Measurements from ENCODE around the gene UBL4A. TPM values are rescaled to one million over a fixed set of nuclear protein-coding genes. Genes with fewer than 3 reads are reported as not detected.
A peak's percentile ranks its signal among the peaks of the same experiment; 100 is the strongest.

Gene UBL4A
- total RNA-seq, result 10 to 100 TPM; 36.2 to 40.1 (median 38.3) TPM

GRCh38 chrX:154486396-154487207 lies at the start of gene UBL4A:
TSS of gene UBL4A (minus strand) at chrX:154486615. CDS start at chrX:154486584, 31 bp downstream.
- DNase-seq (ENCODE audit: low spot score in 2 of 2), result peak; percentile 57 to 74
- Histone ChIP-seq H3K9me3 (no peaks in the 10 kb centered on the region), H3K4me1 (peaks cover 0 to 7% of the 10 kb centered on the region in 2 donors), H3K27ac (peak within 1 kb of the TSS; percentile 76 to 77), H3K4me3 (peak within 1 kb of the TSS; percentile 51 to 75 (median 66)), H3K27me3 (peaks cover 0 to 36% of the 10 kb centered on the region in 2 donors), H3K36me3 (no peaks in the 10 kb centered on the region)
- intact Hi-C loops (cut with DNase I; ENCODE audit: low total_unique reads), result no loop called here
- TF ChIP-seq, protein P1, sequence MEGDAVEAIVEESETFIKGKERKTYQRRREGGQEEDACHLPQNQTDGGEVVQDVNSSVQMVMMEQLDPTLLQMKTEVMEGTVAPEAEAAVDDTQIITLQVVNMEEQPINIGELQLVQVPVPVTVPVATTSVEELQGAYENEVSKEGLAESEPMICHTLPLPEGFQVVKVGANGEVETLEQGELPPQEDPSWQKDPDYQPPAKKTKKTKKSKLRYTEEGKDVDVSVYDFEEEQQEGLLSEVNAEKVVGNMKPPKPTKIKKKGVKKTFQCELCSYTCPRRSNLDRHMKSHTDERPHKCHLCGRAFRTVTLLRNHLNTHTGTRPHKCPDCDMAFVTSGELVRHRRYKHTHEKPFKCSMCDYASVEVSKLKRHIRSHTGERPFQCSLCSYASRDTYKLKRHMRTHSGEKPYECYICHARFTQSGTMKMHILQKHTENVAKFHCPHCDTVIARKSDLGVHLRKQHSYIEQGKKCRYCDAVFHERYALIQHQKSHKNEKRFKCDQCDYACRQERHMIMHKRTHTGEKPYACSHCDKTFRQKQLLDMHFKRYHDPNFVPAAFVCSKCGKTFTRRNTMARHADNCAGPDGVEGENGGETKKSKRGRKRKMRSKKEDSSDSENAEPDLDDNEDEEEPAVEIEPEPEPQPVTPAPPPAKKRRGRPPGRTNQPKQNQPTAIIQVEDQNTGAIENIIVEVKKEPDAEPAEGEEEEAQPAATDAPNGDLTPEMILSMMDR (IDR thresholded peaks at IDR 0.05), result no peak
- no peak for TF ChIP-seq POLR2AphosphoS5 (IDR thresholded peaks at IDR 0.05)
- no peak for TF ChIP-seq POLR2A (IDR thresholded peaks at IDR 0.05)

- H3K4me3 ChIP-seq, result no peak overlapping the region
- no peaks in the 10 kb centered on the region for H3K9me3 ChIP-seq
- no peaks in the 10 kb centered on the region for H3K36me3 ChIP-seq
- no peak for DNase-seq (ENCODE audit: low spot score in 2 of 2)
- intact Hi-C loops (cut with DNase I; ENCODE audit: low total_unique reads), result no loop called here
- H3K27me3 ChIP-seq, result peaks cover 0 to 26% of the 10 kb centered on the region in 2 donors
- H3K4me1 ChIP-seq, result no peaks in the 10 kb centered on the region
- H3K27ac ChIP-seq, result no peak overlapping the region
- TF ChIP-seq POLR2AphosphoS5 (IDR thresholded peaks at IDR 0.05) (no peak), POLR2A (IDR thresholded peaks at IDR 0.05) (no peak)
- TF ChIP-seq, protein P1 (IDR thresholded peaks at IDR 0.05), result no peak
Observed at GRCh38 chrX:154535892-154536291, 49.5 kb upstream of the UBL4A start.

DNA sequence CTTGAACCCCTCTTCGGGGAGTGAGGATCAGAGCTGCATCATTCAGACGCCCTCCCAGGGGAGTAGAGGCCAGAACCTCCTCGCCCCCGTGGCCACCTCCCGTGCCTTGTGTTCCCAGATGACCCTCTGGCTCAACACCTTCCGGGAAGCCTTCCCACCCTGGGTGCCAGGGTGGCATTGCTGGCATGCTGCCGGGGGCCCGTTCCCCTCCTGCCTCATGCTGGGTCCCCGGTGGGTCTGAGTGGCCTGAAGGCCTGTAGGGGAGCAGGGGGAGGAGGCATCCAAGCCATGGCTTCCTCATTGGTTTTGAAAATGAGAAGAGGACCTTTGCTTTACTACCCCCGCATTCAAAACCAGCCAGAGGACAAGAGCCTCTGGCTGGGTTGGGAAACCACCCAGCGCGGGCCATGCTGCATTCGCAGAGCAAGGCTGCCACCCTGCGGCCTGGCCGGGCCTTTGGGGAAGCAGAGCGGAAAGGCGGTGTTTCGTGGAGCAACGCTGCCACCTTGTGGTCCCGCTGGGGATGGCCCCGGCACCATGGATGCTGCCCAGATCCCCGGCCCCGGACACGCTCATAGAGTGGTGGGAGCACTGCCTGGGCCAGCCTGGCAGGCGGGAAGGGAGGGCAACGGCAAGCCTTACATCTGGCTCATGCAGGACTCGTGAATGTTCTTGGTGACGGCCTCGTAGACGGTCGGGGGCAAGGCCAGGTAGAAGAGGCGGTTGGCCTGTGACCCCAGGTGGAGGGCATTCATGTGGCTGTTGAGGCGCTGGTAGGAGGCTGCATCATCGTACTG lies 48.3 kb upstream of the UBL4A start:
- Histone ChIP-seq H3K4me3 (no peak overlapping the region), H3K9me3 (no peaks in the 10 kb centered on the region), H3K27ac (peak overlapping the region; percentile 15 to 60), H3K36me3 (no peaks in the 10 kb centered on the region), H3K27me3 (peaks cover 0 to 21% of the 10 kb centered on the region in 2 donors), H3K4me1 (no peaks in the 10 kb centered on the region)
- DNase-seq (ENCODE audit: low spot score in 2 of 2), result peak; percentile 81 to 86
- intact Hi-C loops (cut with DNase I; ENCODE audit: low total_unique reads), result no loop called here
- no peak for TF ChIP-seq POLR2A (IDR thresholded peaks at IDR 0.05)
- TF ChIP-seq POLR2AphosphoS5 (IDR thresholded peaks at IDR 0.05), result peak; percentile 73 to 79 (median 78)
- TF ChIP-seq, protein P1 (IDR thresholded peaks at IDR 0.05), result peak; percentile 92 to 100 (median 98)

GRCh38 chrX:154532690-154533089 lies 46.3 kb upstream of the UBL4A start:
- no peaks in the 10 kb centered on the region for H3K4me1 ChIP-seq
- H3K36me3 ChIP-seq, result no peaks in the 10 kb centered on the region
- no peak overlapping the region for H3K4me3 ChIP-seq
- intact Hi-C loops (cut with DNase I; ENCODE audit: low total_unique reads), result no loop called here
- no peaks in the 10 kb centered on the region for H3K9me3 ChIP-seq
- no peak for DNase-seq (ENCODE audit: low spot score in 2 of 2)
- H3K27ac ChIP-seq, result no peak overlapping the region
- H3K27me3 ChIP-seq, result peaks cover 0 to 18% of the 10 kb centered on the region in 2 donors
- TF ChIP-seq, protein P1 (IDR thresholded peaks at IDR 0.05), result no peak
- TF ChIP-seq POLR2A (IDR thresholded peaks at IDR 0.05), result no peak
- no peak for TF ChIP-seq POLR2AphosphoS5 (IDR thresholded peaks at IDR 0.05)

Measured in breast epithelium (tissue), 4 donors.